LNCaP clone FGC (cell line): Measurements from ENCODE around the gene SDF4.

Source experiments
- DNase-seq: peaks from one replicate; pipeline ENCODE4 v3.0.0-alpha.2; 2011; ENCODE audit warnings: low read depth
- H3K4me3 ChIP-seq: 2 replicates; pipeline ENCODE4 v1.5.1; 2011; ENCODE audit warnings: mild to moderate bottlenecking, low read depth, low read length, control low read depth
- CTCF ChIP-seq: IDR thresholded peaks from 2 replicates; pipeline ENCODE4 v1.5.1; 2012; ENCODE audit warnings: mild to moderate bottlenecking; ENCODE audit not compliant: control insufficient read depth, insufficient read depth; ENCODE audit errors: extremely low read depth

The SDF4 gene

GRCh38 chr1:1231400-1232207 is at the start of gene SDF4:
Gene SDF4, minus strand, starts transcription at chr1:1232001. Its CDS starts 3,229 bp downstream, at chr1:1228772.
- peak within 1 kb of the TSS; percentile 87 for H3K4me3 ChIP-seq
- DNase-seq, result peak; percentile 81
- no peak for TF ChIP-seq CTCF

- TF ChIP-seq CTCF, result no peak
- no peak overlapping the region for H3K4me3 ChIP-seq
- DNase-seq, result no peak
Observed at GRCh38 chr1:1280782-1281481, 49.1 kb upstream of the SDF4 start.

- no peak for DNase-seq
- no peak overlapping the region for H3K4me3 ChIP-seq
- TF ChIP-seq CTCF, result no peak
Observed at GRCh38 chr1:1279028-1279427, 47.2 kb upstream of the SDF4 start.

GRCh38 chr1:1278620-1279019 is 46.8 kb upstream of the SDF4 start:
- H3K4me3 ChIP-seq, result no peak overlapping the region
- no peak for TF ChIP-seq CTCF
- no peak for DNase-seq

- no peak for TF ChIP-seq CTCF
- H3K4me3 ChIP-seq, result no peak overlapping the region
- no peak for DNase-seq
Observed at GRCh38 chr1:1275836-1276235, 44.0 kb upstream of the SDF4 start.

- TF ChIP-seq CTCF, result no peak
- no peak for DNase-seq
- peak overlapping the region; percentile 86 for H3K4me3 ChIP-seq
Observed at GRCh38 chr1:1274931-1275431, 43.2 kb upstream of the SDF4 start.
